Natural killer cell (primary cell): ENCODE data around the gene WAPL. TPM values are rescaled to one million over a fixed set of nuclear protein-coding genes. Genes with fewer than 3 reads are reported as not detected.

Experiments
- ATAC-seq, 3 donors: fragments of 150-1000 bp in 2 of 3; fragments of 200-7000 bp in 1 of 3; cut with Tn5 transposase; 1 replicate in 1 of 3; 2 replicates in 2 of 3; pipeline ENCODE4 v1.10.0; 2021; ENCODE audit warnings: mild to moderate bottlenecking in 2 of 3, moderate library complexity in 2 of 3
- DNase-seq, 2 donors: peaks; one replicate each; pipeline versions ENCODE4 v3.0.0 to v3.0.0-alpha.2; 2013 to 2021; ENCODE audit warnings: mixed read lengths in 1 of 2
- H3K27ac ChIP-seq: one replicate; pipeline ENCODE4 v1.5.1; 2013; ENCODE audit warnings: mild to moderate bottlenecking, low read length
- H3K27me3 ChIP-seq: one replicate; pipeline ENCODE4 v1.6.1; 2013; ENCODE audit warnings: low read length; ENCODE audit not compliant: control insufficient read depth, insufficient read depth
- H3K36me3 ChIP-seq: one replicate; pipeline ENCODE4 v1.6.1; 2013; ENCODE audit warnings: low read length; ENCODE audit not compliant: control insufficient read depth, insufficient read depth
- H3K4me1 ChIP-seq: one replicate; pipeline ENCODE4 v1.6.1; 2013; ENCODE audit warnings: low read length; ENCODE audit not compliant: control insufficient read depth, insufficient read depth
- H3K4me3 ChIP-seq: one replicate; pipeline ENCODE4 v1.5.1; 2013; ENCODE audit warnings: low read length
- H3K9me3 ChIP-seq: one replicate; pipeline ENCODE4 v1.6.1; 2013; ENCODE audit warnings: low read length; ENCODE audit not compliant: control insufficient read depth, insufficient read depth
- H3K27ac Mint-ChIP-seq, 2 donors: one replicate each; pipeline ENCODE4 v1.8.0; 2022; ENCODE audit warnings: mild to moderate bottlenecking in 2 of 2, mixed read lengths in 2 of 2, moderate library complexity in 1 of 2
- H3K27me3 Mint-ChIP-seq, 2 donors: one replicate each; pipeline ENCODE4 v1.8.0; 2022; ENCODE audit warnings: low read depth in 2 of 2, mixed read lengths in 2 of 2
- H3K36me3 Mint-ChIP-seq: one replicate; pipeline ENCODE4 v1.8.0; 2022; ENCODE audit warnings: mixed read lengths
- H3K4me1 Mint-ChIP-seq, 2 donors: one replicate each; pipeline ENCODE4 v1.8.0; 2022; ENCODE audit warnings: mixed read lengths in 2 of 2
- H3K4me3 Mint-ChIP-seq: one replicate; pipeline ENCODE4 v1.8.0; 2022; ENCODE audit warnings: mild to moderate bottlenecking, moderate library complexity, mixed read lengths
- H3K9me3 Mint-ChIP-seq, 2 donors: one replicate each; pipeline ENCODE4 v1.8.0; 2022; ENCODE audit warnings: mixed read lengths in 2 of 2
- WGBS: methylation state at CpG from one replicate; pipeline ENCODE4 v1.1.7; 2013; ENCODE audit warnings: missing lambda C conversion rate; ENCODE audit not compliant: insufficient coverage; 5-methylcytosine and 5-hydroxymethylcytosine counted together
- intact Hi-C: fragments of 100-400 bp; cut with micrococcal nuclease; formaldehyde crosslinking; loops from one replicate; pipeline ENCODE4 v1.14.2; 2022
- total RNA-seq, 4 donors: library from RNA; stranded (reverse); fragments of 120-200 nt in 1 of 4; gene quantifications; one replicate each; pipeline versions ENCODE4 v1.2.3 to v1.2.4, GENCODE V29; 2013 to 2022
- TF ChIP-seq, protein P1 (sequence below): fragments of 200-600 bp; IDR thresholded peaks from one replicate; pipeline ENCODE4 v1.8.0; 2022; ENCODE audit warnings: antibody characterized with exemption

WAPL gene
- total RNA-seq, 3 donors from 2014 or later (not counting 1 experiment from before 2014, with no cell fraction given): 41.1 to 51.4 (median 51.1) TPM

DNA sequence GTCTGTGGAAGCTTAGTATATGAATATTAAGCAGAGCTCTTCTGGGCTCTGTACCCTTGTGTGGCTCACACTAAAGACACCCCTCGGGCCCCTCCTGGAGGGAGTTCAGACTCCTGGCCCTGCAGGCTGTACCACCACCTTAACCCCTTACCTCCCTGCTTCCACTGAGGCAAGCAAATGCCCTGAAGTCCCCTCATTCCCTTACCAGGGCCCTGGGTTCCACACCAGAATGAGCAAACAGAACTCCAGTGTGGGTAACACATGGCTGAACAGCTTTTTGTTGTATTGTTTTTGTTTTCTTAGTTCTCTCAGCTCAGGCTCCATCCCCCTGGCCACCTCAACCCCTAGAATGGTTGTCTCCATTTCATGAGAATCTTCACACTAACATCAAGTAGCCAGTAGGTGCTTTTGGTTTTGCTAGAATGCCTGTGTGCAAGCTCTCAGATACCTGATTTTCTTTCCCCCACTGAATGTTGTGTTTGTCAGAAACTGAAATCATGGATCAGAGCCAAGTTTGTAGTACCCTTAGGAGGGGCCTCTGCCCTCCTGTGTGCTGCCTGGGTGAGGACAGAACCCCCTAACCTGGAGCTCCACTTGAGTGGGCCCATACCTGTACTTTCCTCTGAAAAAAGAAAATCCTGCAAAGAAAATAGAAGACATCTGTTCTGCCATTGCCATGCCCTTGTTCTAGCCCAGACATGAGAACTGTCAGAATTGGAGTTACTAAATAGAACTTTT is 2.8 kb upstream of the WAPL start:
- intact Hi-C loops: no loop called here
- TF ChIP-seq, protein P1, sequence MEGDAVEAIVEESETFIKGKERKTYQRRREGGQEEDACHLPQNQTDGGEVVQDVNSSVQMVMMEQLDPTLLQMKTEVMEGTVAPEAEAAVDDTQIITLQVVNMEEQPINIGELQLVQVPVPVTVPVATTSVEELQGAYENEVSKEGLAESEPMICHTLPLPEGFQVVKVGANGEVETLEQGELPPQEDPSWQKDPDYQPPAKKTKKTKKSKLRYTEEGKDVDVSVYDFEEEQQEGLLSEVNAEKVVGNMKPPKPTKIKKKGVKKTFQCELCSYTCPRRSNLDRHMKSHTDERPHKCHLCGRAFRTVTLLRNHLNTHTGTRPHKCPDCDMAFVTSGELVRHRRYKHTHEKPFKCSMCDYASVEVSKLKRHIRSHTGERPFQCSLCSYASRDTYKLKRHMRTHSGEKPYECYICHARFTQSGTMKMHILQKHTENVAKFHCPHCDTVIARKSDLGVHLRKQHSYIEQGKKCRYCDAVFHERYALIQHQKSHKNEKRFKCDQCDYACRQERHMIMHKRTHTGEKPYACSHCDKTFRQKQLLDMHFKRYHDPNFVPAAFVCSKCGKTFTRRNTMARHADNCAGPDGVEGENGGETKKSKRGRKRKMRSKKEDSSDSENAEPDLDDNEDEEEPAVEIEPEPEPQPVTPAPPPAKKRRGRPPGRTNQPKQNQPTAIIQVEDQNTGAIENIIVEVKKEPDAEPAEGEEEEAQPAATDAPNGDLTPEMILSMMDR: no peak
- Histone ChIP-seq H3K4me1 (peaks cover 15% of the 10 kb centered on the region), H3K36me3 (no peaks in the 10 kb centered on the region), H3K27ac (no peak overlapping the region), H3K27me3 (no peaks in the 10 kb centered on the region), H3K4me3 (no peak overlapping the region), H3K9me3 (no peaks in the 10 kb centered on the region)
- DNase-seq (no peak), ATAC-seq (no peak)
- Mint-ChIP-seq H3K4me3 (no peak overlapping the region), H3K27me3 (no peaks in the 10 kb centered on the region), H3K9me3 (no peaks in the 10 kb centered on the region), H3K36me3 (no peaks in the 10 kb centered on the region), H3K27ac (no peak overlapping the region), H3K4me1 (peaks cover 28 to 42% of the 10 kb centered on the region in 2 donors)
- 67% methylated on average over 1 of the region's 1 CpG for WGBS

DNA sequence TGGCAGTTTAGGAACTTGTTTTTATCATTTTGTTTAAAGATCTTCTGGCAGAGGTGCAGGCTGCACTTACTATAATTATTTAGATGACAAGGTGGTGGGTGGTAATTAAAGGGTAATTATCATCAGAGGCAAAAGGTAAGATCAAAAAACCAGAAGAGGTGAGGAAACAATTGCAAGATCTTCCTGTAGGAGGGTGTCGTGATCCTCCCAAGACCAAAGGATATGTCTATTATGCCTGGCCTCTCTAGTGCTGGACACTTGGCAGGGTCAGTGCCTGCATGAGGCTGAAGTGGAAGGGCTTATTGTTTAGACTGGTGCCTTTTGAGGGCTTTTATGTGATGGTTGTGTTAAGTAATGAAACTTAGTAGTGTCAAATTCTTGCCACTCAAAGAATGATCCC is 1.8 kb upstream of the WAPL start:
- intact Hi-C loops: no loop called here
- Mint-ChIP-seq H3K27me3 (no peaks in the 10 kb centered on the region), H3K27ac (peak overlapping the region in 1 of 2 donors; percentile 92), H3K36me3 (no peaks in the 10 kb centered on the region), H3K4me3 (peak overlapping the region; percentile 51), H3K9me3 (no peaks in the 10 kb centered on the region), H3K4me1 (peaks cover 37 to 51% of the 10 kb centered on the region in 2 donors)
- Histone ChIP-seq H3K36me3 (no peaks in the 10 kb centered on the region), H3K4me1 (peaks cover 15% of the 10 kb centered on the region), H3K9me3 (no peaks in the 10 kb centered on the region), H3K4me3 (no peak overlapping the region), H3K27ac (no peak overlapping the region), H3K27me3 (no peaks in the 10 kb centered on the region)
- no peak for ATAC-seq
- WGBS: 83% methylated on average over 1 of the region's 1 CpG
- TF ChIP-seq, protein P1: no peak
- no peak for DNase-seq

- Histone ChIP-seq H3K36me3 (peaks cover 4% of the 10 kb centered on the region), H3K4me3 (peak overlapping the region; percentile 40), H3K27ac (no peak overlapping the region), H3K4me1 (peaks cover 15% of the 10 kb centered on the region), H3K27me3 (no peaks in the 10 kb centered on the region), H3K9me3 (no peaks in the 10 kb centered on the region)
- TF ChIP-seq, protein P1: no peak
- Mint-ChIP-seq H3K4me1 (peaks cover 43 to 60% of the 10 kb centered on the region in 2 donors), H3K4me3 (peak overlapping the region; percentile 96), H3K9me3 (no peaks in the 10 kb centered on the region), H3K27ac (peak overlapping the region; percentile 92 to 96), H3K36me3 (no peaks in the 10 kb centered on the region), H3K27me3 (no peaks in the 10 kb centered on the region)
- intact Hi-C loops: no loop called here
- no peak for DNase-seq
- WGBS: 31% methylated on average over 11 of the region's 11 CpGs
- ATAC-seq: no peak
Measured at GRCh38 chr10:86522510-86522855, 891 bp upstream of the WAPL start.
